ENCODE results near the gene LENG8.

DNA sequence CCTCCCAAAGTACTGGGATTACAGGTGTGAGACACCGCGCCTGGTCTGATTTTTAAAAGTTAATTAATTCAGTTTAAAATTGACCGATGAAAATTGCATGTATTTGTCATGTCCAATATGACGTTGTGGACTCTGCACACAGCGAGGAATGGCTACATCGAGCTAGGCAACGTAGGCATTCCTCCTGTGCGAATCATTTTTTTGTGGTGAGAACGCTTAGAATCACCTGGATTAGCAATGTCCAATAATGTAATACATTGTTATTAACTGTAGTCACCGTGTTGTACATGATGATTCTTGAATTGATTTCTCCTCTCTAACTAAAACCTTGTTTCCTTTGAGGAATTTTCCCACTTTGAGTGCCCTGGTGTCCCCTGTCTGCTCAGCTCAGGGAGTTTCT is 57.1 kb downstream of the LENG8 start:
- TF ChIP-seq RCOR1 (IDR thresholded peaks at IDR 0.05; ENCODE audit: insufficient replicate concordance, low read length) (no peak), POLR2A (IDR thresholded peaks at IDR 0.05; ENCODE audit: low read depth, low read length) (no peak), RFX5 (IDR thresholded peaks at IDR 0.05; ENCODE audit: low read depth, low read length) (no peak), BHLHE40 (IDR thresholded peaks at IDR 0.05; ENCODE audit: low read depth, low read length) (no peak), RAD21 (IDR thresholded peaks at IDR 0.05; ENCODE audit: low read length) (no peak), MXI1 (IDR thresholded peaks at IDR 0.05; ENCODE audit: borderline replicate concordance, low read depth, low read length) (no peak), CEBPB (IDR thresholded peaks at IDR 0.05; ENCODE audit: low read depth, low read length) (no peak), MAFK (IDR thresholded peaks at IDR 0.05; ENCODE audit: low read depth, low read length) (no peak), CHD1 (IDR thresholded peaks at IDR 0.05; ENCODE audit: low read depth, low read length) (no peak), SMC3 (IDR thresholded peaks at IDR 0.05; ENCODE audit: low read depth, low read length) (no peak)
- TF ChIP-seq, protein P1, sequence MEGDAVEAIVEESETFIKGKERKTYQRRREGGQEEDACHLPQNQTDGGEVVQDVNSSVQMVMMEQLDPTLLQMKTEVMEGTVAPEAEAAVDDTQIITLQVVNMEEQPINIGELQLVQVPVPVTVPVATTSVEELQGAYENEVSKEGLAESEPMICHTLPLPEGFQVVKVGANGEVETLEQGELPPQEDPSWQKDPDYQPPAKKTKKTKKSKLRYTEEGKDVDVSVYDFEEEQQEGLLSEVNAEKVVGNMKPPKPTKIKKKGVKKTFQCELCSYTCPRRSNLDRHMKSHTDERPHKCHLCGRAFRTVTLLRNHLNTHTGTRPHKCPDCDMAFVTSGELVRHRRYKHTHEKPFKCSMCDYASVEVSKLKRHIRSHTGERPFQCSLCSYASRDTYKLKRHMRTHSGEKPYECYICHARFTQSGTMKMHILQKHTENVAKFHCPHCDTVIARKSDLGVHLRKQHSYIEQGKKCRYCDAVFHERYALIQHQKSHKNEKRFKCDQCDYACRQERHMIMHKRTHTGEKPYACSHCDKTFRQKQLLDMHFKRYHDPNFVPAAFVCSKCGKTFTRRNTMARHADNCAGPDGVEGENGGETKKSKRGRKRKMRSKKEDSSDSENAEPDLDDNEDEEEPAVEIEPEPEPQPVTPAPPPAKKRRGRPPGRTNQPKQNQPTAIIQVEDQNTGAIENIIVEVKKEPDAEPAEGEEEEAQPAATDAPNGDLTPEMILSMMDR (conservative IDR thresholded peaks at IDR 0.05; ENCODE audit: low read depth, low read length) = no peak
- TF ChIP-seq, protein P2, sequence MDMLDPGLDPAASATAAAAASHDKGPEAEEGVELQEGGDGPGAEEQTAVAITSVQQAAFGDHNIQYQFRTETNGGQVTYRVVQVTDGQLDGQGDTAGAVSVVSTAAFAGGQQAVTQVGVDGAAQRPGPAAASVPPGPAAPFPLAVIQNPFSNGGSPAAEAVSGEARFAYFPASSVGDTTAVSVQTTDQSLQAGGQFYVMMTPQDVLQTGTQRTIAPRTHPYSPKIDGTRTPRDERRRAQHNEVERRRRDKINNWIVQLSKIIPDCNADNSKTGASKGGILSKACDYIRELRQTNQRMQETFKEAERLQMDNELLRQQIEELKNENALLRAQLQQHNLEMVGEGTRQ (IDR thresholded peaks at IDR 0.05; ENCODE audit: low read depth, low read length) = no peak
- TF ChIP-seq, protein P3, sequence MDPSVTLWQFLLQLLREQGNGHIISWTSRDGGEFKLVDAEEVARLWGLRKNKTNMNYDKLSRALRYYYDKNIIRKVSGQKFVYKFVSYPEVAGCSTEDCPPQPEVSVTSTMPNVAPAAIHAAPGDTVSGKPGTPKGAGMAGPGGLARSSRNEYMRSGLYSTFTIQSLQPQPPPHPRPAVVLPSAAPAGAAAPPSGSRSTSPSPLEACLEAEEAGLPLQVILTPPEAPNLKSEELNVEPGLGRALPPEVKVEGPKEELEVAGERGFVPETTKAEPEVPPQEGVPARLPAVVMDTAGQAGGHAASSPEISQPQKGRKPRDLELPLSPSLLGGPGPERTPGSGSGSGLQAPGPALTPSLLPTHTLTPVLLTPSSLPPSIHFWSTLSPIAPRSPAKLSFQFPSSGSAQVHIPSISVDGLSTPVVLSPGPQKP (IDR thresholded peaks at IDR 0.05; ENCODE audit: borderline replicate concordance, low read depth, low read length) = no peak

Measured in IMR-90 (cell line).